ENCODE data around the gene SLC24A1. TPM values are rescaled to one million over a fixed set of nuclear protein-coding genes. Genes with fewer than 3 reads are reported as not detected.
"Not testable (repeated sequence)": the region's sequence is repeated elsewhere in the genome, so short reads cannot be mapped to it uniquely, and the experiment has no call there.

SLC24A1 gene
- total RNA-seq, 1 donor from 2014 or later = 2.3 TPM

DNA sequence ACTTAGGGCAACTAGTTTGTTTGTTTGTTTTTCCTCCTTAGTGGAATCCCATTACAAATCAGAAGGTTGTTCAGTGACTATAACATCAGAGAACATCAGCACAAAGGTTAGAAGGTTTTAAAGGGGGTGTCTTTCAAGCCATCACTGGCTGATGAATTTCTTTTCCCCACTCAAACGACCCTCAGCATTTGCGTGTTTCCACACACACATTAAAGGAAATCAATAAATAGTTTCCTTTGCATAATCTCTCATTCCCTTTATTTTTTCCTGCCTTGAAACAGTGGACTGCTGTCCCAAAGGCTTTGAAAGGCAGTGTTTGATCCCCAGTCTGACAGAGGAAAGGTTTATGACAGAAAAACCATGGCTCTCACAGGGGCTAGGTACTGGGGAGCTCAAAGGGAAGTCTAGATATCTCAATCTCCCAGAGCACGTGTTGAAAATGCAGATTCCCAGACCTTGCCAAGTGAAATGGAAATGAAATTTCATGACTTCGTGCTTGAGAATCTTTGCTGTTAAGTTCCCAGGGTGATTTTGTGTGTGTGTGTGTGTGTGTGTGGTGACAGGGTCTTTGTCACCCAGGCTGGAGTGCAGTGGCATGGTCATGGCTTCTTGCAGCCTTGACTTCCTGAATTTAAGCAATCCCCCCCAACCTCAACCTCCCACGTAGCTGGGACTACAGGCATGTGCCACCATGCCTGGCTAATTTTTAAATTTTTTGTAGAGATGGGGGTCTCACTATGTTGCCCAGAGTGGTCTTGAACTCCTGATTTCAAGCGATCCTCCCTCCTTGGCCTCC, 8.6 kb upstream of the SLC24A1 start:
- no peak for ATAC-seq
- intact Hi-C loops (cut with DNase I) = no loop called here
- no peak for DNase-seq (ENCODE audit: missing footprints)

DNA sequence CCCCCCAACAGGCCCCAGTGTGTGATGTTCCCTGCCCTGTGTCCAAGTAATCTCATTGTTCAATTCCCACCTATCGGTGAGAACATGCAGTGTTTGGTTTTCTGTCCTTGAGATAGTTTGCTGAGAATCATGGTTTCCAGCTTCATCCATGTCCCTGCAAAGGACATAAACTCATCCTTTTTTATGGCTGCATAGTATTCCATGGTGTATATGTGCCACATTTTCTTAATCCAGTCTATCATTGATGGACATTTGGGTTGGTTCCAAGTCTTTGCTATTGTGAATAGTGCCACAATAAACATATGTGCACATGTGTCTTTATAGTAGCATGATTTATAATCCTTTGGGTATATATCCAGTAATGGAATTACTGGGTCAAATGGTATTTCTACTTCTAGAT, 5.9 kb upstream of the SLC24A1 start:
- intact Hi-C loops (cut with DNase I); ATAC-seq; DNase-seq (ENCODE audit: missing footprints): not testable (repeated sequence)

DNA sequence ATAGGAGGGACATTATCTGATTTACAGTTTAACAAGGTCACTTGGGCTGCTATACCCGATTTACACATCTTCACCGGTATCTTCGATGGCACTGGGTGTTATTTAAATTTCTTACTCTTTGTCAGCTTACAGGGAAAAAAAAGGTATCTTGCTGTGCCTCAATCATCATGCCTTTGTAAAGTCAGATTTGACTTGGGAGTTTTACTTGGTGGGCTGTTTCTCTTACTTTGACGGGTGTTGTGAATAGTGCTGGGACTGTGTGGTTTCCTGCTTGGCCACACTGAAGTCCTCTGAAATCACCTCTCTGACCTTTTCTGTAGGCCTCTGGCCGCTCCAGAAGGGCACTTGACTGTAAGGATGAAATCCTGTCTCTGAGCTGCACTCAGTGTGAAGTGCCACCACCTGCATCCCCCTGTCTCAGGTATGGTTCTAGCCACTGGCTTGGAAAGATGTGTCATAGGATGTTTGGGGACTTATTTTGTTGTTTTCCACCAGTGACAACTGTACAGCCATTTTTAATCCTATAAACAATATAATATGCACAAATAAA, 3.1 kb upstream of the SLC24A1 start:
- no peak for ATAC-seq
- intact Hi-C loops (cut with DNase I) = no loop called here
- DNase-seq (ENCODE audit: missing footprints) = no peak

DNA sequence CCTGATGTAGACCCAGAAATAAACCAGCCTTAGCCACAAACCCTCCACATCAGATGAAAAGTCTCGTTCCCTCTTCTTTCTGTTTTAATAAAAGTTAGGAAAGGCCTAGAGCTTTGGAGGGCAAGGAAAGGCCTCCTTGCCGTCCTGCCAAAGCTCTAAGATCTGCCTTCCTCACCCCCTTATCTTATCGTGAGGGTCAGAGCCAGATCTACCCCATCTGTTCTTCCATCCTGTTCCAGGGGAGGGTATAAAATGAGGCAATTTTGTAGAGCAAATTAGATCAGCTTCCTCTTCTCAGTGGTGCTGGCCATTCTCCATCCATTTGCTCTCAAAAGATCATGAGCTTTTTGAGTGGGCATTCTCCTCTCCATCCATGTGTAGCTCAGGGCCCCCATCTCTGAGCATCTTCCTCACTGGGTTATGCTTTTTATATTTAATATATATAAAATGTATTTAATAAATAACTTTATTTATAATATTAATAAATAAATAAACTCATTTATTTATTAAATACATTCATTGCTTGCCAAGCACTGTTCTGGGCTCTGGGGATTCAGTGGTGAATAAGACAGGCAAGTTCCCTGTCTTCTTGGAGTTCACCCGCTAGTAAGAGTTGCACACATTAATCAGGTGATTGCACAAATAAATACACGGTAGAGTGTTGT, 2.0 kb upstream of the SLC24A1 start:
- intact Hi-C loops (cut with DNase I) = no loop called here
- no peak for DNase-seq (ENCODE audit: missing footprints)
- no peak for ATAC-seq

DNA sequence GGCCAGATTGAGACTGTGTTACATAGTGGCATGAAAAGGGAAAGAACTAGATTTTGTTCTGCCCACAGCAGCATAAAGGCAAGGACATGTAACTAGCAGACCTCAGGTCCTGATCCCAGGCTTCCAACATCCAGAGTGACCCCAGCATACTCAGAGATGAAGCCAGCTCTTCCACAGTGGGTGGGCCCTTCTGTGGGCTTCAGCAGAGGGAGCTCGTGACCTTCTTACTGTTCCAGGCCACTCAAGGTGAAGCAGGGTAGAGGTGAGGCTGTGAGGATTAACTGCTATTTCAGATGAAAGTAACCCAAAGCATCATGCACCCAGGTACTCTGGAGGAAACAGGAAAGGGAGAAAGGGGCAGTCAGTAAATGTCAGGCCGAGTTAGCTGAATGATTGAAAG, 905 bp upstream of the SLC24A1 start:
- intact Hi-C loops (cut with DNase I) = no loop called here
- ATAC-seq = no peak
- DNase-seq (ENCODE audit: missing footprints) = no peak

DNA sequence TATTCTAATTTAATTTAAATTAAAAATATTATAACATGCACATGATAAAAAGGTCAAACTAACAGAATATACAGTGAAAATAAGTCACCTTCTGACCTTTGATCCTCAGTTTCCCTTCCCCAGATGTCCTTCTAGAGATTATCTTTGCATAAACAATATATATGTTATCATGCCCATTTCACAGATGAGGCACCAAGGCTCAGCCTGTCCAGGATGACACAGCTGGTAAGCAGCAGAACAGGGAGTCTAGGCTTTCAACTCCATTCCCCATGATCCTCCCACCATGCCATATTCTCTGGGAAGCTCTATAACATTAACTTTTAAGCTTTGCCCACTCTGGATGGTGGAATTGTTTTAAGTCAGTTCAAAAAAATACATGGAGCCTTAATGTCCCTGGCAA, 1.4 kb downstream of the SLC24A1 start:
- intact Hi-C loops (cut with DNase I) = no loop called here
- DNase-seq (ENCODE audit: missing footprints) (no peak), ATAC-seq (no peak)

DNA sequence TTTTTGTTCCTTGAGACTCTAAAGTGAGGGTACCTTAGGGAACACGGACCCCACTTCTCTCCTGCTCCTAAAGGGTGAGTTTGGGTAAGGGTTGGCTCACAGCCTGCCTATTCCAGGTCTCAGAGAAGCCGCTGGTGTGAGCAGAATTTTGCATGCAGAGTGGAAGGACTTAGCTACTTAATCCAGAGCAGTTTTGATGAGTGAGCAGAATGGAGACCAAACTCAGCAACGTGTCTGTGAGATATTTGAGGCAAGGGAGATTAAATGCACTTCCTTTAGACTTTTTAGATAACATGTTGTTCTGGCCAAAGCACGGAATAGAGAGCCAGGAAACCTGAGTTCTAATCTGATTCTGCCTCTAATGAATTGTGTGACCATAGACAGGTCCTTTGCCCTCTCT, 5.1 kb downstream of the SLC24A1 start:
- intact Hi-C loops (cut with DNase I) = no loop called here
- no peak for ATAC-seq
- no peak for DNase-seq (ENCODE audit: missing footprints)

DNA sequence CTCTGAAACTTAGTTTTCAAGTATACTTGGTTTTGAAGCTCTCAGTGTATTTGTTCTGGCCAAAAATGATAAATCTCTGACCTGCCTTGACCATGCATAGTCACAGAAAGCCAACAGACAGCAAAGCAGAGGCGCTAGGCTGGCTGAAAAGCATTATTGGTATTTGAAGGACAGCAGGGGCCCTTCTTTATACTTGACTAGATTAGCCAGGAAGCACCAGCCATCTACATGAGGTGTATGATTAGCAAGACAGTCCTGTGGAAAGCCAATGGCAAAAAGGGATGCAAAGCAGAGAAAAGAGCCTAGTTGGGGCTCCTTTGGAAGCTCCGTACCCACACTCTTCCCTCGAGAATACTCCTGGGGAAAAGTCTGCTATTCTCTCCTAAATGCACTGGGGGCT, 7.8 kb downstream of the SLC24A1 start:
- DNase-seq (ENCODE audit: missing footprints) (no peak), ATAC-seq (no peak)
- intact Hi-C loops (cut with DNase I) = no loop called here

DNA sequence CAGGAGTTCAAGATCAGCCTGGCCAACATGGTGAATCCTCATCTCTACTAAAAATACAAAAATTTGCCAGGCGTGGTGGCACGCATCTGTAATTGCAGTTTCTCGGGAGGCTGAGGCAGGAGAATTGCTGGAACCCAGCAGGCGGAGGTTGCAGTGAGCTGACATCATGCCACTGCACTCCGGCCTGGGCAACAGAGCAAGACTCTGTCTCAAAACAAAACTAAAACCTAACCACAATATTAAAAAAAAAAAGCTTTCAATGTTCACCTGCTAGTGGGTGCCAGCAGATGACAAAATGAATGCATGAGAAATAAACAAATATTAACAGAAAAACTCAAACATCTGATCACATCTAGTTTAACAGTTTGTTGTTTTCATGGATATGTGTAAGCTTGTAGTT, 9.0 kb downstream of the SLC24A1 start:
- DNase-seq (ENCODE audit: missing footprints) = no peak
- ATAC-seq = no peak
- intact Hi-C loops (cut with DNase I) = no loop called here

DNA sequence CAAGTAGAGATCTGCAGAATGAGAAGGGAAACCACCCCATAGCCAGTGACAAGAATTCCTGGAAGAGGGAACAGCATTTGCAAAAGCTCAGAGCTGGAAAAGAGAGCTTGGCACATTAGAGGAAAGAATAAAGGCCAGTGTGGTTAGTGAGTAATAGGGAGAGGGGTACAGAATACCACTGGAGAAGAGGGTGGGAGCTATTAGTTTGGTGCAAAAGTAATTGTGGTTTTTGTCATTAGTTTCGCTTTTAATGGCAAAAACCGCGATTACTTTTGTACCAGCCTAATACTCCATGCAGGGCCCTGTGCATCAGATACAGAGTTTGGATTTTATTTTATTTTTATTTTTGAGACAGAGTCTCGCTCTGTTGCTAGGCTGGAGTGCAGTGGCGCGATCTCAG, 9.8 kb downstream of the SLC24A1 start:
- no peak for DNase-seq (ENCODE audit: missing footprints)
- ATAC-seq = no peak
- intact Hi-C loops (cut with DNase I) = no loop called here

DNA sequence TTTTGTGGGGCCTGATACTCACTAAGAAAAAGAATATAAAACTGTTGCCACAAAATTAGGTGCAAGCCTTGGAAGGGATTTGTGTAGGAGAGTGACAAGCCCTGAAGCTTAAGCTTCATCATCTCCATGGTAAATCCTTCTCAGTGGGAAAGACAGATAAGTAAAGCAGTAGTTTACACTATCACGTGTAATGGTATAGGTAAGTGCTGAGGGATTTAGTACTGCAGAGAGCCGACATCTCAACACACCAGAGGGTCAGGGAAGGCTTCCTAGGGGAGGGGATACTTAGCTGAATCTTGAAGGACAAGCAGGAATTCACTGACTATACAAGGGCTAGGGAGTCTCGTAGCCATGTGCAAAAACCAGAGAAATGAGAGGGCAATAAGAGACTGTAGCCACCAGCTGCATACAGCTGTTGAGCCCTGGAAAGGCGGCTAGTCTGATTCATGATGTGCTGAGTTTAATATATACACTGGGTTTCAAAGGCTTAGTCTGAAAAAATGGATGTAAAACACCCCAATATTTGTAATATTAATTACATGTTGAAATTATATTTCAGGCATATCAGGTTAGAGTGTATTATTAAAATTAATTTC, 11.1 kb downstream of the SLC24A1 start:
- intact Hi-C loops (cut with DNase I) = no loop called here
- DNase-seq (ENCODE audit: missing footprints) (no peak), ATAC-seq (no peak)

DNA sequence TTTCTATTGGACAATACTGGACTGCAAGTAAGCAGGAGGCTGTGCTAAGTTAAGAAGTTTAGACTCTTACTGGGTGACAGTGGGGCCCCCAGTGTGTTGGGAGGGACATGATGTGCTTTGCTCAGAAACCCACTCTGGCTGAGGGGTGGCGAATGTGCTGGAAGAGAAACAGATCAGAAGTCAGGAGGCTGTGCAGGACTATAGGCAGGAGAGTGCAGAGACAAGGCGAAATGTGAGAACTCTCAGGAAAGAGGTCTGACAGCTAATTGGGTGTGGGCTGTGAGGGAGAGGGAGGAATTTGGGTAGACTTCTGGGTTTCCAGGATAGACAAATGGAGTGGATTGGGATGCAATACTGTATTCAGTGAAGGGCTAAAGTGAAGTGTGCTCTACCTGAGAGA, 12.0 kb downstream of the SLC24A1 start:
- intact Hi-C loops (cut with DNase I) = no loop called here
- ATAC-seq = no peak
- DNase-seq (ENCODE audit: missing footprints) = no peak

DNA sequence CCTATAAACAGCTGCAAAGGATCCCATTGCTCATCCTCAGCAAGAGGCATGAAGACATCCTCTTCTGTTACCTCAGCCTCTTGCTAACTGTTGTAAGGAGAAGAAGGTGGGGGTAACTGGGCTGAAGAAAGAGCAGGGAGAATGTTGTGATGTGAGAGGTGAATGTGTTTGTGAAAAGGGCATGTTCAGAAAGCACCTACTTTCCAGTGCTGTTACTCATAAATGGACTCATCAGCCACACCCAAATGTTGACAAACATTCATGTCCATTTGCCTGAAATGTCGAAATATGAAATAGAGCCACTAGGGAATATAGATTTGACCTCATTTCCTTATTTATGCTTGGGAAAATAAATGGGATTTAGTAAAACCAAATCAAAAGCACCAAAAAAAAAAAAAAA, 12.6 kb downstream of the SLC24A1 start:
- no peak for ATAC-seq
- intact Hi-C loops (cut with DNase I) = no loop called here
- DNase-seq (ENCODE audit: missing footprints) = no peak

DNA sequence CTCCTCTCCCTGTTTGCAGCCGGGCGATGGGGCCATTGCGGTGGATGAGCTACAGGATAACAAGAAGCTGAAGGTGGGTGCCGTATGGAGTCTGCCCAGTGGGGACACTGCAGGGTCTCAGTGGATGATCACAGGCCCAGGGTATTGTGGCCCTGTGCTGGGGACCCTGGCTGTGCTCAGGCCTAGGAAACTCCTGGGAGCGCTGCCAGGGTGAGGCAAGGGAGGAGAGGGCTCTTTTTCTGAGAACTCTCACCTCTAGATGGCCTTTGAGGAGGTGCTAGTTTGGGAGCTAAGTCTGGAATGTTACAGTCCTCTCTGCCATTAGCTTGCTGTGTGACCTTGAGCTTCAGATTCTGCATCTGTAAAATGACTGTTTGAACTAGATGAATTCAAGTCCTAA, 16.4 kb downstream of the SLC24A1 start:
- intact Hi-C loops (cut with DNase I) = loop anchor here (5.0 kb wide), 1 partner anchor 219 kb away; no protein-coding TSS in a partner anchor
- no peak for DNase-seq (ENCODE audit: missing footprints)
- ATAC-seq = no peak

DNA sequence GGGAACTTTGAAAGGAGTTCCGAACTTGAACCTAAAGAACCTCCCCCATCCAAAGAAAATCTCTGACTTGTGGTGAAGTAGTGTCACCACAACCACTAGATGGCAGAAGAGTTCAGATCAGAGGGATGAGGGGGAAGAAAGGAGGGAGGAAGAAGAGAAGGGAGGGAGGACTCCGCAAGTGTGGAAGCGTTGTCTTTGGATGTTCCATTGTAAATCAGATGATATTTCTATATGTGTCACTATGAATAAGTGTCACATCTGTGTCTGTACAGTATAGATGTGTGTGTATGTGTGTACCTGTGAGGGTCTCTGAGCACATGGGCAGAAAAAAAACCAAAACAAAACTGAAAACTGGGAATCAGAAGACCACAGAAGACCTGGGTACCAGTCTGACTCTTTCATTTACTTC, 16.9 kb downstream of the SLC24A1 start:
- intact Hi-C loops (cut with DNase I) = loop anchor here (5.0 kb wide), 1 partner anchor 219 kb away; no protein-coding TSS in a partner anchor
- ATAC-seq (peak; percentile 77), DNase-seq (ENCODE audit: missing footprints) (no peak)

DNA sequence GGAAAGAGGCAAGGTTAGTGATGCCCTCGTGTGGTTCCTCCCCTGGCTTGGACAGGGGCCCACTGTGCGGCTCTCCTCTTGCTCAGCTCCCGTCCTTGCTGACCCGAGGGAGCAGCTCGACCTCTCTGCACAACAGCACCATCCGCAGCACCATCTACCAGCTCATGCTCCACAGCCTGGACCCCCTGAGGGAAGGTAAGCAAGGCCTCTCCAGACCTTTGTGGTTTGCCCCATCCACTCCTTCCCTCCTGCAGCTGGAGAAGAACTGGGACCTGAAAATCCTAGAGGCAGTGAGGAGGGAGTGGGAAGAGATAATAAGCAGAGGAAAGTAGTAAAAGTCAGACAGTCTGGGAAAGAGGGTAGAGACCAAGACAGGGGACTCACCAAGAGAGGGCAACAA, 17.8 kb downstream of the SLC24A1 start:
- DNase-seq (ENCODE audit: missing footprints) (no peak), ATAC-seq (no peak)
- intact Hi-C loops (cut with DNase I) = loop anchor here (5.0 kb wide), 1 partner anchor 218 kb away; no protein-coding TSS in a partner anchor

DNA sequence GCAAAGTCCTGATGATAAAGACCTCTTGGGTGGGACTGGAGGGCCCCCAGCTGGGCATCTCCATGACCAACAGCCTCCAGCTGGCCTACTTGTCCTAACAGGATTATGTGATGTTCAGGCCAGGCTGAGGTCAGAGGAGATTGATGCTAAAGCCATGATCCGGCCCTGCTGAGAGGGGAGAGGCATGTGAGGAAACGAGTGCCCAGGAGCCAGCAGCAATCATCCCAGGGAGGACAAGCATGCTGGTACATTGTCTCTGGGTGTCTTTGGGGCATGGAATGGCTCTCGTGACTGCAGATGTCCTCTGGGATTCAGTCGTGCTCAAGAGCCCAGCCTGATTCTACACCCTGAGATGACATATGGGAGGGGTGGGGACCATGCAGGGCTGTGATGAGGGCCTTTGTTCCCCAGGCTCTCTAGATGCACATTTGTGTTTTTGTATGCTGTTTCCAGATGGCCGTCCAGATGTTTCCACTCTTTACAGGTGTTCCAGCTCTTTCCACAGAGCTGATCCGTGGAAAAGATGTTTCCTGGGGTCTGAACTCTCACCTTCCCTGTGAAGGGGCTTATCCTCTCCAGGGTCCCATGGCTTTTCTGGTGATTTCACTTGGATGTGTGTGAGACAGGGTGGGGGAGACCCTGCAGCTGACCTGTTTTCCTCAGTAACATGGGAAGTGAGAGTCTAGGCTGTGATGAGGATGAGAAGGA, 20.2 kb downstream of the SLC24A1 start:
- intact Hi-C loops (cut with DNase I) = no loop called here
- DNase-seq (ENCODE audit: missing footprints) = no peak
- no peak for ATAC-seq

DNA sequence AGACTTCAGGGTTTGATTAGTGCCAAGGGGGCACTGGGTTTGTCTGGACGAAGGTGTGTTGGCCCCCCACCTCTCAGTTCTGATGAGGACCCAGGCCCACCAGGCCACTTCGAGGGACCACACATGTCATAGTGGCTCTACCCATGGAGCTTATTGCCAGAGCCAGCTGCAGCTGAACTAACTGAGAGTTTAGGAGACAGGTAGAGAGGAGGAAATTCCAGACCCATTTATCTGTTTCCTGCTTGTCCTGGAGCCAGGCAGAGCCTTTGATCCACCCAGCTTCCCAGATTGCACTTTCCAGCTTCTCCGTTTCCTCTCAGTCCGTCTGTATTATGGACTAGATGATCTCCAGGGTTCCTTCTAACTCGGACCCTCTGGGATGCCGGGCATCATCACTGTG, 20.9 kb downstream of the SLC24A1 start:
- DNase-seq (ENCODE audit: missing footprints) (no peak), ATAC-seq (no peak)
- intact Hi-C loops (cut with DNase I) = no loop called here

DNA sequence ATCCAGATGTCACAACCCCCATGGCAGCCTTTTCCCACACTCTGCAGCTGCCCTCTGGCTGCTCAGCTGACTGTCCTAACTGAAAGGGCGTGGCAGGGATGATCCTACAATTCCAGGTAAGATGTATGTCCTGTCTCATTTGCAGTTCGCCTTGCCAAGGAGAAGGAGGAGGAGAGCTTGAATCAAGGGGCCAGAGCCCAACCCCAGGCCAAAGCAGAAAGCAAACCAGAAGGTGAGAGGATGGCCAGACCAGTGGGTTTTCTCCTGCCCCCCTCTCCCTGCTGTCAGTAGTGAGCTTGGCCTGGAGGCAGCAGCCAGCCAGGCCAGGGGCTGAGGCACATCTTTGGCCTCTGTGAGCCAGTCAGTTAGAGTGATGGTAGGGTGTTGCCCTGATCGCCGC, 22.5 kb downstream of the SLC24A1 start:
- DNase-seq (ENCODE audit: missing footprints) (no peak), ATAC-seq (no peak)
- intact Hi-C loops (cut with DNase I) = no loop called here
